Stimulated activated CD8-positive, alpha-beta memory T cell treated with anti-CD3 and anti-CD28 coated beads, Interleukin-4, amount 100 ng/mL, for 48 hours (primary cell): ENCODE results near the gene LMTK3.

Experiments
- DNase-seq: peaks from one replicate; pipeline ENCODE4 v3.0.0-alpha.2; 2020

LMTK3 gene

GRCh38 chr19:48469934-48470680, 41.5 kb downstream of the LMTK3 start:
- no peak for DNase-seq

GRCh38 chr19:48469289-48469881, 42.2 kb downstream of the LMTK3 start, which contains the start of gene CYTH2:
Gene CYTH2 (plus strand): TSS chr19:48469369. CDS start chr19:48469508, 139 bp downstream.
- peak; percentile 84 for DNase-seq

GRCh38 chr19:48468772-48469288, 42.8 kb downstream of the LMTK3 start:
- peak; percentile 99 for DNase-seq

- no peak for DNase-seq
These were observed 44.9 kb downstream of the LMTK3 start for GRCh38 chr19:48466561-48467325.

GRCh38 chr19:48465215-48465614, 46.4 kb downstream of the LMTK3 start:
- DNase-seq = no peak

GRCh38 chr19:48461982-48462655, 49.5 kb downstream of the LMTK3 start:
- peak; percentile 47 for DNase-seq

GRCh38 chr19:48461651-48461981, 50.0 kb downstream of the LMTK3 start:
- no peak for DNase-seq

- no peak for DNase-seq
These were observed 53.6 kb downstream of the LMTK3 start for GRCh38 chr19:48458016-48458415.

- DNase-seq = no peak
These were observed 54.8 kb downstream of the LMTK3 start for GRCh38 chr19:48456864-48457263.

GRCh38 chr19:48455908-48456562, 55.6 kb downstream of the LMTK3 start:
- no peak for DNase-seq

GRCh38 chr19:48455171-48455907, 56.3 kb downstream of the LMTK3 start, which contains the start of gene KCNJ14:
Gene KCNJ14 (plus strand): TSS chr19:48455574. CDS start chr19:48461725, 6,151 bp downstream.
- DNase-seq = no peak

GRCh38 chr19:48454150-48454730, 57.4 kb downstream of the LMTK3 start:
- no peak for DNase-seq

- no peak for DNase-seq
These were observed 59.1 kb downstream of the LMTK3 start for GRCh38 chr19:48452289-48453190.

- no peak for DNase-seq
These were observed 60.0 kb downstream of the LMTK3 start for GRCh38 chr19:48451624-48452023.

- no peak for DNase-seq
These were observed 60.8 kb downstream of the LMTK3 start for GRCh38 chr19:48450863-48451262.

- no peak for DNase-seq
These were observed 61.2 kb downstream of the LMTK3 start for GRCh38 chr19:48450441-48450840.

- no peak for DNase-seq
These were observed 63.1 kb downstream of the LMTK3 start for GRCh38 chr19:48448563-48448962.

GRCh38 chr19:48446579-48446978, 65.1 kb downstream of the LMTK3 start:
- DNase-seq = no peak

GRCh38 chr19:48445606-48446481, 65.8 kb downstream of the LMTK3 start, which contains the start of gene GRWD1:
Gene GRWD1 (plus strand): TSS chr19:48445983. CDS start chr19:48446006, 23 bp downstream.
- peak; percentile 93 for DNase-seq
